Measurements from ENCODE around the gene SHISA9.

DNA sequence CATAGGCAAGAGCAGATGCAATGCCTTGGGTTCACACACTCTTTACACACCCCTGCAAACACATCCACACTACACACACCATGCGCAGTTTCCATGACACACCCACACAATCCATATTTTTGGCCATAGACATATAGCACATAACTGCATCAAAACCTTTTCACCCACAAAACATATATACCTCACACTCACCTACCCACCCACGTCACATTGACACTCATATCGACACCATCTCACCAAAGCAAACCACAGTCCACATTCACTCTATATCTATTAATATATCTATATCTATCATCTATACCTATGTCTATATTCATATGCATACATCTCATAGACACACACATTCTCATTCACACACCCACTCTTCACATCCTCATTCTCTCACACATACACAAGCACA, 246.9 kb downstream of the SHISA9 start:
- TF ChIP-seq, protein P1, sequence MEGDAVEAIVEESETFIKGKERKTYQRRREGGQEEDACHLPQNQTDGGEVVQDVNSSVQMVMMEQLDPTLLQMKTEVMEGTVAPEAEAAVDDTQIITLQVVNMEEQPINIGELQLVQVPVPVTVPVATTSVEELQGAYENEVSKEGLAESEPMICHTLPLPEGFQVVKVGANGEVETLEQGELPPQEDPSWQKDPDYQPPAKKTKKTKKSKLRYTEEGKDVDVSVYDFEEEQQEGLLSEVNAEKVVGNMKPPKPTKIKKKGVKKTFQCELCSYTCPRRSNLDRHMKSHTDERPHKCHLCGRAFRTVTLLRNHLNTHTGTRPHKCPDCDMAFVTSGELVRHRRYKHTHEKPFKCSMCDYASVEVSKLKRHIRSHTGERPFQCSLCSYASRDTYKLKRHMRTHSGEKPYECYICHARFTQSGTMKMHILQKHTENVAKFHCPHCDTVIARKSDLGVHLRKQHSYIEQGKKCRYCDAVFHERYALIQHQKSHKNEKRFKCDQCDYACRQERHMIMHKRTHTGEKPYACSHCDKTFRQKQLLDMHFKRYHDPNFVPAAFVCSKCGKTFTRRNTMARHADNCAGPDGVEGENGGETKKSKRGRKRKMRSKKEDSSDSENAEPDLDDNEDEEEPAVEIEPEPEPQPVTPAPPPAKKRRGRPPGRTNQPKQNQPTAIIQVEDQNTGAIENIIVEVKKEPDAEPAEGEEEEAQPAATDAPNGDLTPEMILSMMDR (IDR thresholded peaks at IDR 0.05; ENCODE audit: low read depth, low read length): no peak
- no peak for TF ChIP-seq EZH2phosphoT487 (IDR thresholded peaks at IDR 0.05; ENCODE audit: low read depth)
